NCI-H2029 treated with DMSO at 0.1 percent for 48 hours (cell line): ENCODE data around the gene ESR1.
"Not testable (repeated sequence)": the region's sequence is repeated elsewhere in the genome, so short reads cannot be mapped to it uniquely, and the experiment has no call there.

Source experiments
- DNase-seq: peaks from one replicate; lab custom pipeline; 2025; lab: John Stamatoyannopoulos, UW

The ESR1 gene

GRCh38 chr6:152055517-152055916 lies 248.0 kb downstream of the ESR1 start:
- DNase-seq, result no peak

- DNase-seq, result no peak
These were observed 250.5 kb downstream of the ESR1 start for GRCh38 chr6:152057832-152058498.

- DNase-seq, result no peak
These were observed 252.4 kb downstream of the ESR1 start for GRCh38 chr6:152059909-152060308.

GRCh38 chr6:152062476-152062875 lies 255.0 kb downstream of the ESR1 start:
- DNase-seq, result no peak

- DNase-seq, result no peak
These were observed 255.9 kb downstream of the ESR1 start for GRCh38 chr6:152063170-152063921.

- no peak for DNase-seq
These were observed 261.3 kb downstream of the ESR1 start for GRCh38 chr6:152068622-152069261.

GRCh38 chr6:152070556-152070955 lies 263.1 kb downstream of the ESR1 start:
- no peak for DNase-seq

GRCh38 chr6:152071318-152071717 lies 263.8 kb downstream of the ESR1 start:
- no peak for DNase-seq

GRCh38 chr6:152071843-152072242 lies 264.4 kb downstream of the ESR1 start:
- no peak for DNase-seq

- DNase-seq, result not testable (repeated sequence)
These were observed 268.8 kb downstream of the ESR1 start for GRCh38 chr6:152076242-152076641.

- DNase-seq, result no peak
These were observed 270.5 kb downstream of the ESR1 start for GRCh38 chr6:152078001-152078400.

- DNase-seq, result no peak
These were observed 271.3 kb downstream of the ESR1 start for GRCh38 chr6:152078804-152079203.

- no peak for DNase-seq
These were observed 278.0 kb downstream of the ESR1 start for GRCh38 chr6:152085451-152085921.

GRCh38 chr6:152086223-152086873 lies 278.9 kb downstream of the ESR1 start:
- no peak for DNase-seq

GRCh38 chr6:152087096-152087495 lies 279.6 kb downstream of the ESR1 start:
- DNase-seq, result no peak

GRCh38 chr6:152087701-152088100 lies 280.2 kb downstream of the ESR1 start:
- no peak for DNase-seq

- no peak for DNase-seq
These were observed 282.5 kb downstream of the ESR1 start for GRCh38 chr6:152089992-152090391.

- DNase-seq, result no peak
These were observed 283.7 kb downstream of the ESR1 start for GRCh38 chr6:152091201-152091600.

- DNase-seq, result no peak
These were observed 284.4 kb downstream of the ESR1 start for GRCh38 chr6:152091851-152092341.

GRCh38 chr6:152093711-152094110 lies 286.2 kb downstream of the ESR1 start:
- DNase-seq, result no peak

GRCh38 chr6:152094276-152094675 lies 286.8 kb downstream of the ESR1 start:
- no peak for DNase-seq

GRCh38 chr6:152094992-152095592 lies 287.6 kb downstream of the ESR1 start:
- no peak for DNase-seq
